WTC11 (cell line): Measurements from ENCODE around the gene SPHKAP. TPM values are rescaled to one million over a fixed set of nuclear protein-coding genes. Genes with fewer than 3 reads are reported as not detected.

Source experiments
- ATAC-seq: fragments of 200-7000 bp; cut with Tn5 transposase; 2 replicates; pipeline ENCODE4 v1.10.0; 2021; ENCODE audit warnings: mild to moderate bottlenecking, moderate library complexity
- CTCF ChIA-PET: fragments of 300-600 bp; sonication (Branson Sonifier 250); formaldehyde crosslinking; loops from one replicate; lab custom pipeline; 2021; ENCODE audit warnings: antibody characterized with exemption; lab: Charles Lee
- POLR2A ChIA-PET: fragments of 350-600 bp; sonication (Branson Sonifier 250); formaldehyde crosslinking; loops from one replicate; lab custom pipeline; 2021; ENCODE audit warnings: antibody characterized with exemption; lab: Charles Lee
- DNase-seq: peaks from one replicate; pipeline ENCODE4 v3.0.0; 2021; ENCODE audit warnings: low spot score
- H3K27ac Mint-ChIP-seq: 2 replicates; pipeline ENCODE4 v1.8.0; 2021; ENCODE audit warnings: mixed read lengths
- H3K27me3 Mint-ChIP-seq: 2 replicates; pipeline ENCODE4 v1.8.0; 2021; ENCODE audit warnings: low read depth, mild to moderate bottlenecking, moderate library complexity, mixed read lengths
- H3K36me3 Mint-ChIP-seq: 2 replicates; pipeline ENCODE4 v1.8.0; 2021; ENCODE audit warnings: mixed read lengths
- H3K4me1 Mint-ChIP-seq: 2 replicates; pipeline ENCODE4 v1.8.0; 2022; ENCODE audit warnings: mixed read lengths
- H3K4me3 Mint-ChIP-seq: 2 replicates; pipeline ENCODE4 v1.8.0; 2021; ENCODE audit warnings: mild to moderate bottlenecking, moderate library complexity, mixed read lengths
- H3K9me3 Mint-ChIP-seq: 2 replicates; pipeline ENCODE4 v1.8.0; 2021; ENCODE audit warnings: mixed read lengths
- ATF1 ChIP-seq: sonication (generic); formaldehyde crosslinking; IDR thresholded peaks from 2 replicates; pipeline ENCODE4 v1.8.1; 2023; ENCODE audit warnings: mild to moderate bottlenecking, moderate library complexity, missing genetic modification reagents
- ATF6 ChIP-seq: sonication (generic); formaldehyde crosslinking; IDR thresholded peaks from 2 replicates; pipeline ENCODE4 v1.8.1; 2023; ENCODE audit warnings: mild to moderate bottlenecking, missing genetic modification reagents
- EMX1 ChIP-seq: fragments of 250-450 bp; sonication (Bioruptor Pico); IDR thresholded peaks from 2 replicates; pipeline ENCODE4 v1.8.0; 2021; ENCODE audit warnings: mild to moderate bottlenecking
- ESRRA ChIP-seq: sonication (generic); formaldehyde crosslinking; IDR thresholded peaks from 2 replicates; pipeline ENCODE4 v1.8.1; 2022; ENCODE audit warnings: mild to moderate bottlenecking, missing genetic modification reagents, borderline replicate concordance
- FOXJ3 ChIP-seq: sonication (generic); formaldehyde crosslinking; IDR thresholded peaks from 2 replicates; pipeline ENCODE4 v1.9.0; 2021; ENCODE audit warnings: missing genetic modification reagents, mild to moderate bottlenecking, borderline replicate concordance
- HMGXB4 ChIP-seq: sonication (generic); formaldehyde crosslinking; IDR thresholded peaks from 2 replicates; pipeline ENCODE4 v1.8.1; 2023; ENCODE audit warnings: mild to moderate bottlenecking, moderate library complexity, missing genetic modification reagents
- MLX ChIP-seq: sonication (generic); formaldehyde crosslinking; IDR thresholded peaks from 2 replicates; pipeline ENCODE4 v1.8.1; 2023; ENCODE audit warnings: mild to moderate bottlenecking, missing genetic modification reagents, moderate library complexity
- MXD4 ChIP-seq: fragments of 250-450 bp; sonication (Bioruptor Pico); IDR thresholded peaks from 2 replicates; pipeline ENCODE4 v1.8.0; 2021; ENCODE audit warnings: mild to moderate bottlenecking, moderate library complexity, borderline replicate concordance
- NFATC4 ChIP-seq: fragments of 250-450 bp; sonication (Bioruptor Pico); IDR thresholded peaks from 2 replicates; pipeline ENCODE4 v1.9.0; 2021; ENCODE audit warnings: mild to moderate bottlenecking
- NR1H2 ChIP-seq: sonication (generic); formaldehyde crosslinking; IDR thresholded peaks from 2 replicates; pipeline ENCODE4 v1.9.0; 2021; ENCODE audit warnings: mild to moderate bottlenecking, moderate library complexity, missing genetic modification reagents
- NR3C1 ChIP-seq: sonication (generic); formaldehyde crosslinking; conservative IDR thresholded peaks from 2 replicates; pipeline ENCODE4 v1.8.1; 2023; ENCODE audit warnings: low read depth, mild to moderate bottlenecking, missing genetic modification reagents
- PREB ChIP-seq: sonication (generic); formaldehyde crosslinking; IDR thresholded peaks from 2 replicates; pipeline ENCODE4 v1.8.1; 2022; ENCODE audit warnings: mild to moderate bottlenecking, missing genetic modification reagents, moderate library complexity, borderline replicate concordance
- SMAD3 ChIP-seq: sonication (generic); formaldehyde crosslinking; IDR thresholded peaks from 2 replicates; pipeline ENCODE4 v1.8.0; 2022; ENCODE audit warnings: missing genetic modification reagents, mild to moderate bottlenecking, borderline replicate concordance
- SMAD4 ChIP-seq: sonication (generic); formaldehyde crosslinking; IDR thresholded peaks from 2 replicates; pipeline ENCODE4 v1.8.0; 2022; ENCODE audit warnings: mild to moderate bottlenecking, missing genetic modification reagents
- TCF7 ChIP-seq: sonication (generic); formaldehyde crosslinking; IDR thresholded peaks from 2 replicates; pipeline ENCODE4 v1.8.0; 2022; ENCODE audit warnings: mild to moderate bottlenecking, low read depth, missing genetic modification reagents, moderate library complexity
- TEAD1 ChIP-seq: sonication (generic); formaldehyde crosslinking; IDR thresholded peaks from 2 replicates; pipeline ENCODE4 v1.8.0; 2022; ENCODE audit warnings: mild to moderate bottlenecking, missing genetic modification reagents
- TP53 ChIP-seq: sonication (generic); formaldehyde crosslinking; IDR thresholded peaks from 2 replicates; pipeline ENCODE4 v1.8.1; 2023; ENCODE audit warnings: mild to moderate bottlenecking, missing genetic modification reagents
- ZNF232 ChIP-seq: sonication (generic); formaldehyde crosslinking; IDR thresholded peaks from 2 replicates; pipeline ENCODE4 v1.8.0; 2022; ENCODE audit warnings: mild to moderate bottlenecking, missing genetic modification reagents
- ZNF512 ChIP-seq: sonication (generic); formaldehyde crosslinking; IDR thresholded peaks from 2 replicates; pipeline ENCODE4 v1.8.1; 2022; ENCODE audit warnings: missing genetic modification reagents, borderline replicate concordance
- total RNA-seq: library from RNA; stranded (reverse); gene quantifications from 3 replicates; pipeline ENCODE4 v1.2.3, GENCODE V29; 2021

SPHKAP gene
- total RNA-seq, 1 experiment from 2014 or later: not detected

- TF ChIP-seq HMGXB4 (no peak), EMX1 (CRISPR knock-in tag) (no peak), ATF1 (CRISPR knock-in tag) (no peak), ATF6 (CRISPR knock-in tag) (no peak)
Observed at GRCh38 chr2:228144961-228145360, 36.5 kb downstream of the SPHKAP start (continued).

GRCh38 chr2:228140934-228141528, 40.5 kb downstream of the SPHKAP start:
- Mint-ChIP-seq H3K27me3 (no peaks in the 10 kb centered on the region), H3K4me3 (no peak overlapping the region), H3K9me3 (no peaks in the 10 kb centered on the region), H3K27ac (no peak overlapping the region), H3K36me3 (no peaks in the 10 kb centered on the region), H3K4me1 (no peaks in the 10 kb centered on the region)
- TF ChIP-seq SMAD4 (no peak), MLX (CRISPR knock-in tag) (no peak), EMX1 (CRISPR knock-in tag) (no peak), TEAD1 (CRISPR knock-in tag) (no peak), NFATC4 (CRISPR knock-in tag) (no peak), PREB (no peak), ZNF512 (CRISPR knock-in tag) (no peak), NR1H2 (no peak), FOXJ3 (CRISPR knock-in tag) (no peak), TCF7 (no peak), ESRRA (CRISPR knock-in tag) (no peak), TP53 (CRISPR knock-in tag) (no peak), NR3C1 (CRISPR knock-in tag) (no peak), MXD4 (CRISPR knock-in tag) (no peak), SMAD3 (CRISPR knock-in tag) (no peak), ZNF232 (CRISPR knock-in tag) (no peak)
- no peak for DNase-seq
- ChIA-PET POLR2A (no interaction called here), CTCF (no interaction called here)
- ATAC-seq: no peak
